HG02588 (cell line): Measurements from ENCODE around the gene TMBIM6.

Source experiments
- ATAC-seq: cut with Tn5 transposase; IDR thresholded peaks from one replicate; pipeline ENCODE4 v1.9.1; 2021; ENCODE audit warnings: mild to moderate bottlenecking, moderate library complexity; ENCODE audit not compliant: unreplicated experiment

Gene TMBIM6

DNA sequence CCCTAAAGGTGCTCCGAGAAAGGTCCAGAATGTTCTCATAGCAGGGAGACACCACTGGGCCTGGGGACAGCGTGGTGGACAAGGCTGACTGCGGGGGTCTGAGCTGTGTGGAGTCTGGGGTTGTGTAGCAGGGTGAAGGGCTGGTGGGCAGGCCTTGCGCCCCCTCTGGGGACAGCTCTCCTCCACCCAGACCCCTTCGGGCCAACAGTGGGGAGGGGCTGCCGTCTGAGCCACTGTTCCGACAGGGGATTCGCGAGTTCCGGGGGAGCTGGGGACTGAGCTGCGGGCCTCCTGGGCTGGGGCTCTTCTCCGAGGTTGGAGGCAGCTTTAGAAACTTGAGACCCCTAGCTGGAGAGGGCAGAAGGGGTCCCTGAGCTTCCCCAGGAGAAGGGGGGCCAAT, 54.8 kb downstream of the TMBIM6 start:
- ATAC-seq, result no peak

- ATAC-seq, result no peak
These were observed 55.5 kb downstream of the TMBIM6 start for GRCh38 chr12:49796606-49797448.

DNA sequence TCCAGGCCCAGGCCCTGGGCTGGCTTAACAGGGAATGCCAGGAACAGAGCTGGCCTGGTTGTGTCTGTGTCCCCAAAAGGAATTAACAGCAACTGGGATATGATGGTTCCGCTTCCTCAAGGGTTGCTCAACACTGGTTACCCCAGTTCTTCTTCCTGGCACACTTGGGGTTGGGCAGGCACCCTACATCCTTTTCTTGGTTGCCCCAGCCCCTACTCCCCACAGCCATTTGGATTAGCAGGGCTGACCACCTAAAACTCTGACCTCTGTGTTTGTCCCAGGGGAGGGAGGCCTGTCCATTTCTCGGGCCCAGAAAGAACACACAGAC, 56.1 kb downstream of the TMBIM6 start:
- ATAC-seq, result no peak

DNA sequence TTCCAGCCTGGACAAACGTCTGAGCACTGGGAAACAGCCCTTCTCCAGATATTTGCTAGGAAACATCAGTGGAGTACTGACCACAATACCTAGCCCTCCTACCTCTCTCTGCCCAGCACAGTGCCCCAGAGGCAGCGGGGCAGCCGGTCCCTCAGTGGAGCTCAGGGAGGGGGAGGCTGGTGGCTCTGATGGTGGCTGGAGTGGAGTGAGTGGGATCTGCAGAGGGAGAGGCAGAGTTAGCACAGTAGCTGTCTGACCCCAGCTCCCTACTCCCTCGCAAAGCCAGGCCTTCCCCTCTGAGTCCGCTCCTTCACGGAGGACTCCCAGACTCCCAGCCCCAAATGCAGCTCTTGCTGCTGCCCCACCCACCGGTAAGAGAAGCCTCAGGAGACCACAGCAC, 56.9 kb downstream of the TMBIM6 start:
- ATAC-seq, result no peak

DNA sequence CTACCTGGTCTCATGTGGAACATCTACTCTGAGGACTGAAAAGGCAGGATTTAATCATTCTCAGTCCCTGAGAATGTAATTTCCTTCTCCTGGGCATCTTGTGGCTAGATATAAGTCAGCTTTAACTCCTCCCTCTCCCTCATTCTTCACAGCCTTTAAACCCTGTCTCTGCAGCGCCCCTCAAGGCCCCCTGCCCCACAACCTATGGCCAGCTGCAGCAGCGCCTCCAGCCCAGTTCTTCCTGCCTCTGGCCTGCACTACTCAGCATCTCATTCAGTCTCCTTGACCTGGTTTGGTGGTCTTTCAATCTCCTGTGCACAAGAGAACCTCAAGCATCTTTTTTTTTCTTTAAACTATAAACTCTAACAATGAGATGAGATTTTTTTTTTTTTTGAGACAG, 57.6 kb downstream of the TMBIM6 start:
- no peak for ATAC-seq

GRCh38 chr12:49800421-49801140, 59.2 kb downstream of the TMBIM6 start:
- no peak for ATAC-seq

- no peak for ATAC-seq
These were observed 60.0 kb downstream of the TMBIM6 start for GRCh38 chr12:49801141-49802063.

- no peak for ATAC-seq
These were observed 62.5 kb downstream of the TMBIM6 start for GRCh38 chr12:49803693-49804450.

GRCh38 chr12:49804821-49805220, 63.5 kb downstream of the TMBIM6 start:
- no peak for ATAC-seq

GRCh38 chr12:49805409-49805808, 64.1 kb downstream of the TMBIM6 start:
- no peak for ATAC-seq

GRCh38 chr12:49806321-49806813, 65.0 kb downstream of the TMBIM6 start:
- ATAC-seq, result no peak

DNA sequence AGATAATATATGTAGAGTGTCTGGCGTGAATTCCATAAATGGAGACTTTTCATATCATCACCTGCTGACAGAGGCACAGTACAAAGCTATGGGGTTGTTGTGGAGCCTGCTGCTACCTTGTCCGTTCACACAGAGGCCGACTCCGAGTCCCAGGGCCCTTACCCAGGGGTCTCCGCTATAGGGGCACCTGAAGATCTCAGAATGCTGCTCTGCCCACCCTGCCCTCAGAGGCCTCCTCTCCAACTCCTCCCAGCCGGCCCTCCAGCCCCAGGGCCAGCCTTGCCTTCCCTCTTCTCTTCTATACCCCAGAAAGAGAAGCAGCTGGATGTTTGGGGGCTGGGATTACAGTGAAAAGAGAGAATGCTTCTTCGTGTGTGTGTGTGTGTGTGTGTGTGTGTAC, 65.5 kb downstream of the TMBIM6 start:
- no peak for ATAC-seq

- no peak for ATAC-seq
These were observed 66.7 kb downstream of the TMBIM6 start for GRCh38 chr12:49807991-49808580.

DNA sequence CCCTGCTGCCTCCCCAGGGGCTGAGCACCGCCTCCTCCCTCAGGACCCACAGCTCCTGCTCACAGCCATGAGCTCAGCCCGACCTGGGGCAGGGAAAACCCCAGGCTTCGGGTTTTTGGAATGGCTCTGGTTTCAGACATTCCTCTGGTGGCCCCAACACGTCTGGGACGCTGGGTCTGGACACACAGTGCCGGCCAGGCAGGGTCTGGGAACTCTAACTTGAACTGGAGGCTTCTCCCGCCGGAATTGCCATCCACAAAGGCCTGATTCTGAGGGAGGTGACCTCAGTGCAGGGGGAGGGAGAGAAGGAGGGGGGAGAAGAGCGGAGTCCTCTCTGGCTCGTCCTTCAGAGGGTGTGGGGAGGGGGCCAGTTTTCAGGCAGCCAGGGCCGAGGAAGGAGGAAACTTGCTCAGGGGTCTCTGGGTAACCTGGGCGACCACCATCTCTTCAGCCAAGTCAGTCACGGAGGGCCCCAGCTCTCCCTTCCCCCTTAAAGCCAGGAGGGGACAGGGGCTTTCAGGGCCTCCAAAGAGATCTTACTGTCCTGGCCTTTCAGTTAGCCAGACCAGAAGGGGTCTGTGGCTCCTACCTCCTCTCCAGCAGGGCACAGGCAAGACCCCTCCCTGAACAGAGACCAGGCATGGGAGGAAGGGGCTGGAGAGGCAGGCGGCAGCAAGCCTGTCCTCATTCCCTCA, 67.5 kb downstream of the TMBIM6 start:
- no peak for ATAC-seq

- ATAC-seq, result no peak
These were observed 68.1 kb downstream of the TMBIM6 start for GRCh38 chr12:49809381-49809905.

- ATAC-seq, result no peak
These were observed 68.6 kb downstream of the TMBIM6 start for GRCh38 chr12:49809906-49810389.

- ATAC-seq, result no peak
These were observed 69.8 kb downstream of the TMBIM6 start for GRCh38 chr12:49811136-49811535.

DNA sequence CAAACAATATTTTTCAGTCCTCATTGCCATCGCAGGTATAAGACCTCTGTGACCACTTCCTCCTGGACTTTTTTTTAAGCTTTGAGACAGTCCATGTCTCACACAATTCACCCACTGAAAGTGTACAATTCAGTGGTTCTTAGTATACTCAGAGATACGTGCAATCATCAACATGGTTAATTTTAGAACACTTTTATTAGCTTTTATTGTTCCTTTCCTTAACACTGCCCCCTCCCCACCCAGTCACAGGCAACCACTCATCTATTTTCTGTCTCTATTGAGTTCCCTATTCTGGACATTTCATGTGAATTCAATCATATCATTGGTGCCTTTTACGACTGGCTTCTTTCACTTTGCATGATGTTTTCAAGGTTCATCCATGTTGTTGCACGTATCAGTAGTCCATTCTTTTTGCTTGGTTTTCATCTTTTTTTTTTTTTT, 70.6 kb downstream of the TMBIM6 start:
- no peak for ATAC-seq

GRCh38 chr12:49813131-49813530, 71.8 kb downstream of the TMBIM6 start:
- ATAC-seq, result no peak
